Measurements from ENCODE around the gene GTF2F1. TPM values are rescaled to one million over a fixed set of nuclear protein-coding genes. Genes with fewer than 3 reads are reported as not detected.

GTF2F1 gene
- total RNA-seq, 1 donor from 2014 or later: 65.9 TPM

DNA sequence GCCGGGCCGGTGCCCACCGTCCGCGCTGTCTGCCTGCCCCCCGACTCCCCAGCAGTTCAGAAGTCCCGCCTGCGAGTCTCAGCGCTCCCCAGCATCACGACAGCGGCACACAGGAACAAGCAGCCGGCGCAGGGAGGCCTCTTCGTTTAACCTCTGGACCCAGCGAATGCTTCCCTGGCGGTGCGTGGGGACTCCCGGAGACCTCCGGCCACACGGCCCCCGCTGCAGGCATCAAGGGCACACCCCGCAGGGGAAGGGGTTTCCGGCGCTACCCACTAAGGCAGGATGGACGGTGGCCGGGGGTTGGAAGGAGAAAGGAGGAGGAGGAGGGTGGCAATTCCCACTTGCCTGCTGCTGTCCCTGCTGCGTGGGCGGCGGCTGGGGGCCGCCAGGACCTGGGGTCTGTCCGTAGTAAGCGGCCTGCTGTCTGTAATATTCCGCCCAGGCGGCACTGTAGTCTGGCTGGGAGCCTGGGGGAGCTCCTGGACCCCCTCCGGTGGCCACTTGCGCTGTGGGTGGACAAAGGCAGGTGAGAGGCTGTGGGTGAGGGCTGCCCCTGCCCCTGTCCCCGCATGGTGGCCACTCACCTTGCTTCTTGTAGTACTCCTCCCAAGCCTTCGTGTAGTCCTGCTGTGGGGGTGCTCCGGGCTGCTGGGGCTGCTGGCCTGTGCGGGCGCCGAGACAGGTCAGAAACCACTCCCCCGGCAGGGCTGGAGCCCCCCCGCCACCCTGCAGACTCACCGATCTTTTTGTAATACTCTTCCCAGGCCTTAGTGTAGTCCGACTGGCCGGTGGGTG is 22.0 kb upstream of the GTF2F1 start:
- Mint-ChIP-seq H3K9me3 (no peaks in the 10 kb centered on the region), H3K4me1 (no peaks in the 10 kb centered on the region), H3K27ac (ENCODE audit: unreplicated experiment) (no peak overlapping the region), H3K36me3 (ENCODE audit: low read depth) (no peaks in the 10 kb centered on the region), H3K4me3 (no peak overlapping the region), H3K27me3 (ENCODE audit: low read depth) (no peaks in the 10 kb centered on the region)
- no peak for DNase-seq (ENCODE audit: low read depth, low spot score)
- TF ChIP-seq, protein P1, sequence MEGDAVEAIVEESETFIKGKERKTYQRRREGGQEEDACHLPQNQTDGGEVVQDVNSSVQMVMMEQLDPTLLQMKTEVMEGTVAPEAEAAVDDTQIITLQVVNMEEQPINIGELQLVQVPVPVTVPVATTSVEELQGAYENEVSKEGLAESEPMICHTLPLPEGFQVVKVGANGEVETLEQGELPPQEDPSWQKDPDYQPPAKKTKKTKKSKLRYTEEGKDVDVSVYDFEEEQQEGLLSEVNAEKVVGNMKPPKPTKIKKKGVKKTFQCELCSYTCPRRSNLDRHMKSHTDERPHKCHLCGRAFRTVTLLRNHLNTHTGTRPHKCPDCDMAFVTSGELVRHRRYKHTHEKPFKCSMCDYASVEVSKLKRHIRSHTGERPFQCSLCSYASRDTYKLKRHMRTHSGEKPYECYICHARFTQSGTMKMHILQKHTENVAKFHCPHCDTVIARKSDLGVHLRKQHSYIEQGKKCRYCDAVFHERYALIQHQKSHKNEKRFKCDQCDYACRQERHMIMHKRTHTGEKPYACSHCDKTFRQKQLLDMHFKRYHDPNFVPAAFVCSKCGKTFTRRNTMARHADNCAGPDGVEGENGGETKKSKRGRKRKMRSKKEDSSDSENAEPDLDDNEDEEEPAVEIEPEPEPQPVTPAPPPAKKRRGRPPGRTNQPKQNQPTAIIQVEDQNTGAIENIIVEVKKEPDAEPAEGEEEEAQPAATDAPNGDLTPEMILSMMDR (conservative IDR thresholded peaks at IDR 0.05): no peak

DNA sequence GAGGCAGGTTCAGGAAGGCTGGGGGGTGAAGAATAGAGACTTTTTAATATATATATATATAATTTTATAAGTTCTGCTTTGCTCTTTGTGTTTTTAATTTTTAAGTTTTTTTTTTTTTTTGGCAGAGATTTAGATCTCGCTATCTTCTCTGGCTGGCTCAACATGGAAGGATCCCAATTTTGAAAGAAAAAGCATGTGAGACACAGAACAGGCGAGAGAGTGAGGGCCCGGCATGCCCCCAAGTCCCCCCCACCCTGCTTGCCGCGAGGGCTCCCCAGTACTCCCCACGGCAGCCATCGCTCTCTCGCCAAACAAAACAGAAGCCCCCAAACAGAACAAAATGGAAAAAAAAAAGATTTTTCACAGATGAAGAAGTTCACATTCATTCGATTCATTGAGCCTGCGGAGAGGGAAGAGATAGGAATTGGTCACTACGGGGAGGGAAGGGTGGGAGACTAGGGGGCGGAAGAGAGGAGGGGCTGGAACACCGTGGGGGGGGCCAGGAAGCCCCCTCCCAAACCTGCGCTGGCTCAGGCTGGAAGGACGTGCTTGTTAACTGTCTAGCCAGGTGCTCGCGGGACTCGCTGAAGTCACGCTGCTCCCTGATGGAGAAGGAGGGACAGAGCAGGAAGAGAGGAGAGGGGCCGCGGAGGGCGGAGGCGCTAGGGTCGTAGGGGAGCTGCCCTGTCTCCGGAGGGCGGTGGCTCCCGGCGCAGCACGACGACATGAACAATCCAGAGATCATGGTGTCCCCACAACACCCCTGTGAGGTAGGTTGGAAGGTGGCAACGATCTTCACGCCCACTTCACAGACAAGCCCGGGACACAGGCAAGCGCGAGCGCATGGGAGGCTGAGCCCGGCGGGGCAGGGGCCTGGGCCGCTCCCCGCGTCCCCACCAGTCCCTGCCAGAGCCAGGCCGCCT is 21.0 kb upstream of the GTF2F1 start:
- no peaks in the 10 kb centered on the region for H3K4me1 Mint-ChIP-seq
- DNase-seq (ENCODE audit: low read depth, low spot score): no peak
- H3K9me3 Mint-ChIP-seq: no peaks in the 10 kb centered on the region
- no peaks in the 10 kb centered on the region for H3K36me3 Mint-ChIP-seq (ENCODE audit: low read depth)
- no peak overlapping the region for H3K27ac Mint-ChIP-seq (ENCODE audit: unreplicated experiment)
- no peak overlapping the region for H3K4me3 Mint-ChIP-seq
- TF ChIP-seq, protein P1 (conservative IDR thresholded peaks at IDR 0.05): no peak
- no peaks in the 10 kb centered on the region for H3K27me3 Mint-ChIP-seq (ENCODE audit: low read depth)

DNA sequence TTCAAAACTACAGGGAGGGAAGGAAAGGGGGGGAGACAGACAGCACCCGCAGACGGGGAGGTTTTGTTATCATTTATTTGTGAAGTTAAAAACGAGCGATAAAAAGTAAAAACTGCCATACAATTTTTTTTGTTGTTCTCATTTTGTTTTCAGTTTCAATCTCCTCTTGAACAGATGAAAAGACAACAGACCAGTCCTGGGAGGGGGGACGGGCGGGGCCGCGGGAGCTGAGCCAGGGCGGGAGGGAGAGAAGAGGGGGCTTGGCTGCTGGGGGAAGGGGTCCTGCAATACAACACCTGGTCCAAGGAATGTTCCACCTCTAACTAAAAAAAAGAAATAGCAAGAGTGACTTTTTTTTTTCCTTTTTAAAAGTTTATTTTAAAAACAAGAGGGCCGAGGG is 20.3 kb upstream of the GTF2F1 start:
- Mint-ChIP-seq H3K27me3 (ENCODE audit: low read depth) (no peaks in the 10 kb centered on the region), H3K4me3 (no peak overlapping the region), H3K27ac (ENCODE audit: unreplicated experiment) (no peak overlapping the region), H3K36me3 (ENCODE audit: low read depth) (no peaks in the 10 kb centered on the region), H3K9me3 (no peaks in the 10 kb centered on the region), H3K4me1 (no peaks in the 10 kb centered on the region)
- TF ChIP-seq, protein P1 (conservative IDR thresholded peaks at IDR 0.05): no peak
- DNase-seq (ENCODE audit: low read depth, low spot score): no peak

DNA sequence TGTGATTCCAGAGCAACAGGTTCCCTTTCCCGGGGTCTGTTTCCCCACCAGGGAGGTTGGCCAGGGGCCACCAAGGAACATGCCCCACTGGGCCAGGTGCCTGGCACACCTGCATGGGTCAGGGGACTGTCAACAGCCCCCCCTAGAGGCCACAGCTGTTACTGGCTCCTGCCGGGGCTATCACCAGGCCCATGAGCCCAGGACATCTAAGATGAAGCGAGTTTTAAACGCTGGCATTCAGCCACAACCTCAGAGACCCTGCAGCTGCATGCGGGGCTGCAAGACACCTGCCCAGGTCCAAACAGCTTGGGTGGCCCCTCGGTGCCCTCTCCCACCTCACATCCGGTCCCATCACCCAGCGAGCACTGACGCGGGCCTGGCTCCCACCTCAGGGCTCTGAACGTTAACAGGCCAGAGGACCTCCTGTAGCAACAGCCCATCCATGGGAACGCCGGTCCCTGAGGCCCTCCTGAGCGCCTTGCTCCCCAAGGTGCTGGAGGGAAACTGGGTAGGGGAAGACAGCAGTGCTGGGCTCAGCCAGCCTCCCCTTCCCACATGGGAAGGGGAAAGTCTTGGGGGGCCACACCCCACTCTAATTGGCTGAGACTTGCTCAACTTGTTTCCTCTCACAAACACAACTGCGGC is 19.6 kb upstream of the GTF2F1 start:
- no peak overlapping the region for H3K27ac Mint-ChIP-seq (ENCODE audit: unreplicated experiment)
- no peaks in the 10 kb centered on the region for H3K27me3 Mint-ChIP-seq (ENCODE audit: low read depth)
- peak overlapping the region; percentile 57 for H3K4me3 Mint-ChIP-seq
- H3K36me3 Mint-ChIP-seq (ENCODE audit: low read depth): no peaks in the 10 kb centered on the region
- no peaks in the 10 kb centered on the region for H3K9me3 Mint-ChIP-seq
- no peaks in the 10 kb centered on the region for H3K4me1 Mint-ChIP-seq
- no peak for DNase-seq (ENCODE audit: low read depth, low spot score)
- TF ChIP-seq, protein P1 (conservative IDR thresholded peaks at IDR 0.05): peak; percentile 64

DNA sequence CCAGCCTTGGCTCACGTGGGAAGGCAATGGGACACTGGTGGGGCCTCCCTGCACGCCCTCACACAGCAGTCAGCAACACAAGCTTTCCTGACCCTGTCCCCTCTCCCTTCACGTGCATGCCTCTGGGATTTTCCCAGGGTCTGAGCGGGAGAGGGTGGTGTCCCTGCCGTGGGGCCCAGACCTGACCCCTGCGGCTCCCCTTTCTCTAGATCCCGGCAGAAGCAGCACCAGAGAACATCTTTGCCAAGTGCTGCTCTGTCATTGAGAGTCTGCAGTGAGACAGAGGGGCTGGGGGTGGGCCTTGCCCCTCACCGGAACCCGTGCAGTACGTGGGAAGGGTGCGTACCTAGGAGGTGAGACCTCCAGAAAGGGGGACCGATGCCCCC is 19.1 kb upstream of the GTF2F1 start:
- no peak overlapping the region for H3K27ac Mint-ChIP-seq (ENCODE audit: unreplicated experiment)
- no peak overlapping the region for H3K4me3 Mint-ChIP-seq
- TF ChIP-seq, protein P1 (conservative IDR thresholded peaks at IDR 0.05): no peak
- H3K36me3 Mint-ChIP-seq (ENCODE audit: low read depth): no peaks in the 10 kb centered on the region
- no peaks in the 10 kb centered on the region for H3K9me3 Mint-ChIP-seq
- H3K27me3 Mint-ChIP-seq (ENCODE audit: low read depth): no peaks in the 10 kb centered on the region
- H3K4me1 Mint-ChIP-seq: no peaks in the 10 kb centered on the region
- no peak for DNase-seq (ENCODE audit: low read depth, low spot score)
